Calu3 (cell line): Measurements from ENCODE around the gene RTN4RL1. TPM values are rescaled to one million over a fixed set of nuclear protein-coding genes. Genes with fewer than 3 reads are reported as not detected.

Experiments used
- BruUV-seq: library from RNA; stranded (reverse); fragments of 400-500 nt; replicated peaks from 2 replicates; lab custom pipeline; 2021; lab: Mats Ljungman, UMichigan
- CTCF ChIA-PET: fragments of 300-600 bp; sonication (Branson Sonifier 250); formaldehyde crosslinking; loops from one replicate; lab custom pipeline; 2022; ENCODE audit warnings: antibody characterized with exemption; lab: Charles Lee
- DNase-seq: peaks from one replicate; pipeline ENCODE4 v3.0.0; 2022
- H3K27ac Mint-ChIP-seq: one replicate; pipeline ENCODE4 v1.8.0; 2022; ENCODE audit warnings: mixed read lengths; ENCODE audit not compliant: unreplicated experiment
- H3K27me3 Mint-ChIP-seq: one replicate; pipeline ENCODE4 v1.8.0; 2022; ENCODE audit warnings: mixed read lengths; ENCODE audit not compliant: unreplicated experiment
- H3K36me3 Mint-ChIP-seq: one replicate; pipeline ENCODE4 v1.8.0; 2022; ENCODE audit warnings: mild to moderate bottlenecking, moderate library complexity, mixed read lengths; ENCODE audit not compliant: insufficient read depth, unreplicated experiment
- H3K4me1 Mint-ChIP-seq: one replicate; pipeline ENCODE4 v1.8.0; 2022; ENCODE audit warnings: mild to moderate bottlenecking, low read depth, mixed read lengths; ENCODE audit not compliant: unreplicated experiment
- H3K4me3 Mint-ChIP-seq: one replicate; pipeline ENCODE4 v1.8.0; 2022; ENCODE audit warnings: mild to moderate bottlenecking, low read depth, moderate library complexity, mixed read lengths; ENCODE audit not compliant: unreplicated experiment
- H3K9me3 Mint-ChIP-seq: one replicate; pipeline ENCODE4 v1.8.0; 2022; ENCODE audit warnings: low read depth, mixed read lengths; ENCODE audit not compliant: unreplicated experiment
- intact Hi-C: fragments of 100-400 bp; cut with micrococcal nuclease; formaldehyde crosslinking; loops from one replicate; pipeline ENCODE4 v1.10.0; 2022; ENCODE audit not compliant: unreplicated experiment
- total RNA-seq: library from RNA; stranded (reverse); gene quantifications from 2 replicates; pipeline ENCODE4 v1.2.3, GENCODE V29; 2022
- TF ChIP-seq, protein P1 (sequence below): fragments of 200-600 bp; IDR thresholded peaks from one replicate; pipeline ENCODE4 v1.8.0; 2022; ENCODE audit warnings: antibody characterized with exemption; ENCODE audit not compliant: unreplicated experiment

Gene RTN4RL1
- total RNA-seq, 1 experiment from 2014 or later, result not detected

DNA sequence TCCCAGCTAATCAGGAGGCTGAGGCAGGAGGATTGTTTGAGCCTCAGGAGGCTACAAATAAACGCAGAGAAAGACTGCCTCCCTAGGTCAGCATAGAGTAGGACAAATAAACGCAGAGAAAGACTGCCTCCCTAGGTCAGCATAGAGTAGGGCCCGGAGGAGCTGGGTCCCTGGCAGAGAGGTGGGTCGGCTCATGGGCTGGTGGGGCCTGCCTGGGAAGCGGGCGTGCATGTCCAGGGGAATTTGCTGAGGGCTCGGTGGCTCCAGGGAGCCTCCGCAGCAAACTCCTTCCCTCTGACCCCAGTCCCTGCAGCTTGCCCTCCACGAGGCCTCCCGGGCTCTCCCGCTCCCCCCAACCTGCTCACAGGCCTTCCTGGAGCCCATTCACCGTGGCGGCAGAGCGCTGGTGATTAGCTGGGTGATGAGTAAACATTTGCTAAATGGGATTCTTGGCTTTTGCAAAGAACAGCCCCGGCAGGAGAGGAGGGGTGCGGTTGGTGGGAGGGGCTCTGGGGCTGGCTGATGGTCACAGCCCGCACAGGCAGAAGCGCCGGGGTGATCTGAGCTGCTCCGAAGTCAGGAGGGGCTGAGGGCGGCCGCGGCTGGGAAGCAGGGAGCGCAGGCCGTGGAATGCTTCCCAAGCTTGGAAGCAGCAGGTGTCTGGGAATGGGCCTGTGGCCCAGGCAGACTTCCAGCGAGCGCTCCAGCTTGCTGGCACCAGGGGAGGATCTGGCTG lies 93.1 kb downstream of the RTN4RL1 start:
- H3K27me3 Mint-ChIP-seq, result peaks cover 69% of the 10 kb centered on the region
- intact Hi-C loops, result no loop called here
- no peaks in the 10 kb centered on the region for H3K9me3 Mint-ChIP-seq
- no peak for DNase-seq
- TF ChIP-seq, protein P1, sequence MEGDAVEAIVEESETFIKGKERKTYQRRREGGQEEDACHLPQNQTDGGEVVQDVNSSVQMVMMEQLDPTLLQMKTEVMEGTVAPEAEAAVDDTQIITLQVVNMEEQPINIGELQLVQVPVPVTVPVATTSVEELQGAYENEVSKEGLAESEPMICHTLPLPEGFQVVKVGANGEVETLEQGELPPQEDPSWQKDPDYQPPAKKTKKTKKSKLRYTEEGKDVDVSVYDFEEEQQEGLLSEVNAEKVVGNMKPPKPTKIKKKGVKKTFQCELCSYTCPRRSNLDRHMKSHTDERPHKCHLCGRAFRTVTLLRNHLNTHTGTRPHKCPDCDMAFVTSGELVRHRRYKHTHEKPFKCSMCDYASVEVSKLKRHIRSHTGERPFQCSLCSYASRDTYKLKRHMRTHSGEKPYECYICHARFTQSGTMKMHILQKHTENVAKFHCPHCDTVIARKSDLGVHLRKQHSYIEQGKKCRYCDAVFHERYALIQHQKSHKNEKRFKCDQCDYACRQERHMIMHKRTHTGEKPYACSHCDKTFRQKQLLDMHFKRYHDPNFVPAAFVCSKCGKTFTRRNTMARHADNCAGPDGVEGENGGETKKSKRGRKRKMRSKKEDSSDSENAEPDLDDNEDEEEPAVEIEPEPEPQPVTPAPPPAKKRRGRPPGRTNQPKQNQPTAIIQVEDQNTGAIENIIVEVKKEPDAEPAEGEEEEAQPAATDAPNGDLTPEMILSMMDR, result no peak
- H3K27ac Mint-ChIP-seq, result no peak overlapping the region
- CTCF ChIA-PET, result interaction anchor here (0.5 kb wide), 1 partner anchor 299 kb away, joined by 4 read pairs; no protein-coding TSS in a partner anchor
- no peak overlapping the region for H3K4me3 Mint-ChIP-seq
- H3K4me1 Mint-ChIP-seq, result no peaks in the 10 kb centered on the region
- no TSS peak for BruUV-seq
- no peaks in the 10 kb centered on the region for H3K36me3 Mint-ChIP-seq

DNA sequence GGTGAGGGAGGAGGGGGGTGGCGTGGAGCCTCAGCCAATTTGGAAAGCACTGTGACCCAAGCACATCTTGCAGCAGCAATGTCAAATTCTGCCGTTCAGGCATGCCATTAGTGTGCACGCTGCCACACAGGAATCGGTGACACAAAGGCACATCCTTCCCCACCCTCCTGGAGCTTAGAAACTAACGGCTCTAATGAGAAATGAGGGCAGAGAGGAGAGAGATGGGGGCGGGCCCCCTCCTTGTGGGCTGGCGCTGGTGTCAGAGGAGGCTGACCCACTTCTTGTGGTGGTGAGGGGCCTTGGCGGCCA lies 94.8 kb downstream of the RTN4RL1 start:
- BruUV-seq, result no TSS peak
- CTCF ChIA-PET, result interaction anchor here (0.5 kb wide), 1 partner anchor 414 kb away, joined by 4 read pairs; the partner anchor contains the start of gene INPP5K

DNA sequence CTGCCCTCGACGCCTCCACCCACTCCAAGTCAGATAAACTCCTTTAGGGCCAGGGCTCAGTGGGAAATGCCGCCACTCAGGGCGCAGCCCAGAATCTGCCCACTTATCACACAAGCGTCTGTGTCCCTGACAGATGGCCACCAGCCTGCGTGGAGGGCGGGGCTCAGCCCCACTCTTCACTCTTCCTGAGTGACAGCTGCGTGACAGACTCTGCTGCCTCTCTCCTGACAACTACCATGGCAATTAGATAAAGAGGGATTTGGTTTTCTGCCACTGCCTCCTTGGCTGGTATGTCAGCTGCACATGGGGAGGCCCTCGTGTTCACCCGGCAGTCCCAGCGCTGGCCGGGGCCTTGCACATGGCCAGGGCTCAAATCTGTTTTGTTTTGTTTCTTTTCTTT lies 96.2 kb downstream of the RTN4RL1 start:
- H3K27ac Mint-ChIP-seq, result no peak overlapping the region
- no peaks in the 10 kb centered on the region for H3K36me3 Mint-ChIP-seq
- intact Hi-C loops, result no loop called here
- CTCF ChIA-PET, result interaction anchor here (0.7 kb wide), 1 partner anchor 205 kb away, joined by 3 read pairs; no protein-coding TSS in a partner anchor
- TF ChIP-seq, protein P1, result no peak
- peaks cover 51% of the 10 kb centered on the region for H3K27me3 Mint-ChIP-seq
- no peaks in the 10 kb centered on the region for H3K9me3 Mint-ChIP-seq
- no peak overlapping the region for H3K4me3 Mint-ChIP-seq
- BruUV-seq, result no TSS peak
- H3K4me1 Mint-ChIP-seq, result no peaks in the 10 kb centered on the region
- no peak for DNase-seq

More for the DNA sequence above, 94.8 kb downstream of the RTN4RL1 start:
- TF ChIP-seq, protein P1, result no peak
- Mint-ChIP-seq H3K27me3 (peaks cover 64% of the 10 kb centered on the region), H3K4me3 (no peak overlapping the region), H3K27ac (no peak overlapping the region), H3K9me3 (no peaks in the 10 kb centered on the region), H3K4me1 (no peaks in the 10 kb centered on the region), H3K36me3 (no peaks in the 10 kb centered on the region)
- intact Hi-C loops, result no loop called here
- no peak for DNase-seq

DNA sequence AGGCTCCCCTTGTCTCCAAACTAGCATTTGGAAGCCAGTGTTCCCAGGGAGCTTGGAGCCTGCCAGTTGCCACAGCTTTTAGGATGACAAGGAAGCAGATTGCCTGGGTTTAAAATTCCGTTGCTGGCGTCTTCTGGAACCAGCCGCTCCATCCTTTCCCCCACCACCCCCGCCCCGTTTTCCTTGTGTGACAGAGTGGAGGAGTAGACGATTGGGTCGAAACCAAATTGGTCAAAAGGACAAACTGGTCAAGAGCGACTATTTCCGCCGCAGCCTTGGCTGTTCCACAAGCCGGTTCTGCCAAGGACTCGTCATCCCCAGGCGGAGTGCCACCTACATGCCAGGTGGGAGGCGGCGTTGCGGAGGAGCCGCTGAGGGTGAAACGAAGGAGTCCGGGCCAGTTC lies 104.2 kb downstream of the RTN4RL1 start:
- CTCF ChIA-PET, result interaction anchor here (0.7 kb wide), 1 partner anchor 193 kb away, joined by 3 read pairs; no protein-coding TSS in a partner anchor
- no peaks in the 10 kb centered on the region for H3K9me3 Mint-ChIP-seq

More for the DNA sequence above, 104.2 kb downstream of the RTN4RL1 start:
- intact Hi-C loops, result no loop called here
- Mint-ChIP-seq H3K27ac (no peak overlapping the region), H3K4me1 (no peaks in the 10 kb centered on the region), H3K27me3 (peaks cover 27% of the 10 kb centered on the region), H3K36me3 (no peaks in the 10 kb centered on the region), H3K4me3 (no peak overlapping the region)
- DNase-seq, result no peak
- BruUV-seq, result no TSS peak
- TF ChIP-seq, protein P1, result no peak
